ENCODE measurements around the gene PCARE.

The PCARE gene

DNA sequence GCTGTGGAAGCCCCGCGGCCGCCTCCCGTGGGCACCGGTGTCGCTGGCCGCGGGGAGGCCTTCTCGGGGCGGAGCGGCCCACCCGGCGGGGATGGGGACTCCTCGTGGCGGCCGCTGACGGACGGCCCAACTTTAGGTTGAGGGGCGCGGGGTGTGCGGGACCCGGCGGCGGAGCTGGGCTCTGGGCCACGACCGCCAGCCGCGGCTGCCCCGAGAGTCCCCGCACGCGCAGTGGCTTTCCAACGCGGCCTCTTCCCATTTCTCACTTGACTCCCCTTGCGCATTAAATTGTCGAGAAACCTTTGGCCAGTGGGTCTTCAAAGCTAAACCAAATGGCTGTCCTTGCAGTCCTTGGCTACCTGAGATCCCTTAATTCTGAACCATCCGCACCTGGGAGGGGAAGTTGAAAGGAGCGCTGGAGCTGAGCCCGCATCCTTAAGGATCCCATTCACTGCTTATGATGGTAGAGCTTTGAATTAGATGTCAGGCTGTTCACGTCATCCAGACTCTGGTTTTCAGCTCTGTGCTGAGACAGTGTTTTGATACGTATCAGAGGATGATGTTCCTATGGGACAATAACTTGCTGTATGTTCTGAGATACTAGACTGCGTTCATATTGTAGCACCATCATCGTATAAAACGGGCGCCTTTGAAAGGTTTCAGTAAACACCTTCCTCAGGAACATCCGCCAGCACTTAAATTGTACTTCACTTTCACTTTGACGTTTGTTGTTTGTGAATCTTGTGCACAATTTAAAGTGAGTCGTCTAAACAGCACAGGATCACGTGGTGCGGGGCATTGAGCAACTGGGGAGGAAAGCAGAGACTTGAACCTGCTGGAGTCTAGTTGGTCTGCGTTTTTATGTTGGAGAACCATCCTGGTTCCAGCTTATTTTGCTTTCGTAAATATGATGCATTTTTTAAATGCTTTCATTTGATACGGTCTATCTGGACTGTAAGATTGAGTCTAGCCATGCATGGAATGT lies 41.8 kb upstream of the PCARE start:
- H3K9me3 ChIP-seq (ENCODE audit: control insufficient read depth, insufficient read depth, low read depth, low read length), result no peaks in the 10 kb centered on the region
- ChIA-PET CTCF (interaction anchor here (0.7 to 1.1 kb wide), 5 partner anchors 9 to 679 kb away, joined by 3 to 5 read pairs (median 3); no protein-coding TSS in a partner anchor), POLR2A (interaction anchor here (0.6 to 1.0 kb wide), 3 partner anchors 9 to 221 kb away, joined by 3 to 4 read pairs (median 3); partner anchors contain the start of gene WDR43)
- peak overlapping the region; percentile 79 for H3K27ac ChIP-seq (ENCODE audit: extremely low read depth, low read depth, low read length)
- H3K4me3 ChIP-seq (ENCODE audit: low read depth, low read length), result peak overlapping the region; percentile 48
- no peaks in the 10 kb centered on the region for H3K36me3 ChIP-seq (ENCODE audit: control insufficient read depth in 2 of 2, insufficient read depth in 1 of 2, low read length in 2 of 2)
- peaks cover 15% of the 10 kb centered on the region for H3K4me1 ChIP-seq (ENCODE audit: control insufficient read depth, insufficient read depth, low read length)
- 0 out of 2 replicates have a peak, but pooled peaks have one; percentile 17 for TF ChIP-seq ZNF664 (tag by site-specific recombination; IDR thresholded peaks at IDR 0.05)
- TF ChIP-seq ZEB2 (tag by site-specific recombination; IDR thresholded peaks at IDR 0.05), result no peak
- TF ChIP-seq ZNF211 (tag by site-specific recombination; IDR thresholded peaks at IDR 0.05; ENCODE audit: low read depth), result no peak
- TF ChIP-seq ZNF629 (tag by site-specific recombination; IDR thresholded peaks at IDR 0.05), result peak; percentile 87
- TF ChIP-seq KLF9 (tag by site-specific recombination; IDR thresholded peaks at IDR 0.05; ENCODE audit: low read depth), result no peak
- TF ChIP-seq SP3 (tag by site-specific recombination; IDR thresholded peaks at IDR 0.05), result 0 out of 2 replicates have a peak, but pooled peaks have one; percentile 27
- TF ChIP-seq ZBTB21 (tag by site-specific recombination; IDR thresholded peaks at IDR 0.05), result peak; percentile 71
- peak; percentile 67; the same call in 1 of the 2 replicates for TF ChIP-seq PRDM1 (tag by site-specific recombination; IDR thresholded peaks at IDR 0.05)
- no peak for TF ChIP-seq ZNF138 (tag by site-specific recombination; IDR thresholded peaks at IDR 0.05; ENCODE audit: borderline replicate concordance)
- TF ChIP-seq SCRT2 (tag by site-specific recombination; IDR thresholded peaks at IDR 0.05), result 0 out of 2 replicates have a peak, but pooled peaks have one; percentile 33
- TF ChIP-seq ZFHX2 (tag by site-specific recombination; conservative IDR thresholded peaks at IDR 0.05), result no peak
- TF ChIP-seq KLF7 (tag by site-specific recombination; IDR thresholded peaks at IDR 0.05; ENCODE audit: borderline replicate concordance), result no peak
- TF ChIP-seq TRIM28 (IDR thresholded peaks at IDR 0.05; ENCODE audit: borderline replicate concordance, low read length), result peak; percentile 51; the same call in 1 of the 2 replicates
- peak; percentile 60 for TF ChIP-seq ZNF335 (tag by site-specific recombination; conservative IDR thresholded peaks at IDR 0.05)
- TF ChIP-seq, protein P1, sequence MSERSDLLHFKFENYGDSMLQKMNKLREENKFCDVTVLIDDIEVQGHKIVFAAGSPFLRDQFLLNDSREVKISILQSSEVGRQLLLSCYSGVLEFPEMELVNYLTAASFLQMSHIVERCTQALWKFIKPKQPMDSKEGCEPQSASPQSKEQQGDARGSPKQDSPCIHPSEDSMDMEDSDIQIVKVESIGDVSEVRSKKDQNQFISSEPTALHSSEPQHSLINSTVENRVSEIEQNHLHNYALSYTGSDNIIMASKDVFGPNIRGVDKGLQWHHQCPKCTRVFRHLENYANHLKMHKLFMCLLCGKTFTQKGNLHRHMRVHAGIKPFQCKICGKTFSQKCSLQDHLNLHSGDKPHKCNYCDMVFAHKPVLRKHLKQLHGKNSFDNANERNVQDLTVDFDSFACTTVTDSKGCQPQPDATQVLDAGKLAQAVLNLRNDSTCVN (tag by site-specific recombination; optimal IDR thresholded peaks at IDR 0.05), result peak; percentile 29
- TF ChIP-seq, protein P2, sequence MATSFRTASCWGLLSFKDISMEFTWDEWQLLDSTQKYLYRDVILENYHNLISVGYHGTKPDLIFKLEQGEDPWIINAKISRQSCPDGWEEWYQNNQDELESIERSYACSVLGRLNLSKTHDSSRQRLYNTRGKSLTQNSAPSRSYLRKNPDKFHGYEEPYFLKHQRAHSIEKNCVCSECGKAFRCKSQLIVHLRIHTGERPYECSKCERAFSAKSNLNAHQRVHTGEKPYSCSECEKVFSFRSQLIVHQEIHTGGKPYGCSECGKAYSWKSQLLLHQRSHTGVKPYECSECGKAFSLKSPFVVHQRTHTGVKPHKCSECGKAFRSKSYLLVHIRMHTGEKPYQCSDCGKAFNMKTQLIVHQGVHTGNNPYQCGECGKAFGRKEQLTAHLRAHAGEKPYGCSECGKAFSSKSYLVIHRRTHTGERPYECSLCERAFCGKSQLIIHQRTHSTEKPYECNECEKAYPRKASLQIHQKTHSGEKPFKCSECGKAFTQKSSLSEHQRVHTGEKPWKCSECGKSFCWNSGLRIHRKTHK (tag by site-specific recombination; IDR thresholded peaks at IDR 0.05), result no peak
- TF ChIP-seq ZNF10 (tag by site-specific recombination; IDR thresholded peaks at IDR 0.05), result peak; percentile 22; the same call in 1 of the 2 replicates
- TF ChIP-seq ZBTB17 (tag by site-specific recombination; IDR thresholded peaks at IDR 0.05), result peak; percentile 87
- TF ChIP-seq, protein P3, sequence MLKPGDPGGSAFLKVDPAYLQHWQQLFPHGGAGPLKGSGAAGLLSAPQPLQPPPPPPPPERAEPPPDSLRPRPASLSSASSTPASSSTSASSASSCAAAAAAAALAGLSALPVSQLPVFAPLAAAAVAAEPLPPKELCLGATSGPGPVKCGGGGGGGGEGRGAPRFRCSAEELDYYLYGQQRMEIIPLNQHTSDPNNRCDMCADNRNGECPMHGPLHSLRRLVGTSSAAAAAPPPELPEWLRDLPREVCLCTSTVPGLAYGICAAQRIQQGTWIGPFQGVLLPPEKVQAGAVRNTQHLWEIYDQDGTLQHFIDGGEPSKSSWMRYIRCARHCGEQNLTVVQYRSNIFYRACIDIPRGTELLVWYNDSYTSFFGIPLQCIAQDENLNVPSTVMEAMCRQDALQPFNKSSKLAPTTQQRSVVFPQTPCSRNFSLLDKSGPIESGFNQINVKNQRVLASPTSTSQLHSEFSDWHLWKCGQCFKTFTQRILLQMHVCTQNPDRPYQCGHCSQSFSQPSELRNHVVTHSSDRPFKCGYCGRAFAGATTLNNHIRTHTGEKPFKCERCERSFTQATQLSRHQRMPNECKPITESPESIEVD (tag by site-specific recombination; IDR thresholded peaks at IDR 0.05), result no peak
- TF ChIP-seq SP7 (tag by site-specific recombination; IDR thresholded peaks at IDR 0.05), result 0 out of 2 replicates have a peak, but pooled peaks have one; percentile 22
- TF ChIP-seq ZNF600 (tag by site-specific recombination; IDR thresholded peaks at IDR 0.05), result 0 out of 2 replicates have a peak, but pooled peaks have one; percentile 25
- TF ChIP-seq ZNF223 (tag by site-specific recombination; IDR thresholded peaks at IDR 0.05), result no peak
- TF ChIP-seq ZSCAN30 (tag by site-specific recombination; IDR thresholded peaks at IDR 0.05), result no peak
- peak; percentile 40; the same call in 1 of the 2 replicates for TF ChIP-seq ZNF366 (tag by site-specific recombination; conservative IDR thresholded peaks at IDR 0.05)
- TF ChIP-seq, protein P4, sequence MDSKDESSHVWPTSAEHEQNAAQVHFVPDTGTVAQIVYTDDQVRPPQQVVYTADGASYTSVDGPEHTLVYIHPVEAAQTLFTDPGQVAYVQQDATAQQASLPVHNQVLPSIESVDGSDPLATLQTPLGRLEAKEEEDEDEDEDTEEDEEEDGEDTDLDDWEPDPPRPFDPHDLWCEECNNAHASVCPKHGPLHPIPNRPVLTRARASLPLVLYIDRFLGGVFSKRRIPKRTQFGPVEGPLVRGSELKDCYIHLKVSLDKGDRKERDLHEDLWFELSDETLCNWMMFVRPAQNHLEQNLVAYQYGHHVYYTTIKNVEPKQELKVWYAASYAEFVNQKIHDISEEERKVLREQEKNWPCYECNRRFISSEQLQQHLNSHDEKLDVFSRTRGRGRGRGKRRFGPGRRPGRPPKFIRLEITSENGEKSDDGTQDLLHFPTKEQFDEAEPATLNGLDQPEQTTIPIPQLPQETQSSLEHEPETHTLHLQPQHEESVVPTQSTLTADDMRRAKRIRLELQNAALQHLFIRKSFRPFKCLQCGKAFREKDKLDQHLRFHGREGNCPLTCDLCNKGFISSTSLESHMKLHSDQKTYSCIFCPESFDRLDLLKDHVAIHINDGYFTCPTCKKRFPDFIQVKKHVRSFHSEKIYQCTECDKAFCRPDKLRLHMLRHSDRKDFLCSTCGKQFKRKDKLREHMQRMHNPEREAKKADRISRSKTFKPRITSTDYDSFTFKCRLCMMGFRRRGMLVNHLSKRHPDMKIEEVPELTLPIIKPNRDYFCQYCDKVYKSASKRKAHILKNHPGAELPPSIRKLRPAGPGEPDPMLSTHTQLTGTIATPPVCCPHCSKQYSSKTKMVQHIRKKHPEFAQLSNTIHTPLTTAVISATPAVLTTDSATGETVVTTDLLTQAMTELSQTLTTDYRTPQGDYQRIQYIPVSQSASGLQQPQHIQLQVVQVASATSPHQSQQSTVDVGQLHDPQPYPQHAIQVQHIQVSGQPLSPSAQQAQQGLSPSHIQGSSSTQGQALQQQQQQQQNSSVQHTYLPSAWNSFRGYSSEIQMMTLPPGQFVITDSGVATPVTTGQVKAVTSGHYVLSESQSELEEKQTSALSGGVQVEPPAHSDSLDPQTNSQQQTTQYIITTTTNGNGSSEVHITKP (tag by site-specific recombination; IDR thresholded peaks at IDR 0.05), result peak; percentile 75
- TF ChIP-seq, protein P5, sequence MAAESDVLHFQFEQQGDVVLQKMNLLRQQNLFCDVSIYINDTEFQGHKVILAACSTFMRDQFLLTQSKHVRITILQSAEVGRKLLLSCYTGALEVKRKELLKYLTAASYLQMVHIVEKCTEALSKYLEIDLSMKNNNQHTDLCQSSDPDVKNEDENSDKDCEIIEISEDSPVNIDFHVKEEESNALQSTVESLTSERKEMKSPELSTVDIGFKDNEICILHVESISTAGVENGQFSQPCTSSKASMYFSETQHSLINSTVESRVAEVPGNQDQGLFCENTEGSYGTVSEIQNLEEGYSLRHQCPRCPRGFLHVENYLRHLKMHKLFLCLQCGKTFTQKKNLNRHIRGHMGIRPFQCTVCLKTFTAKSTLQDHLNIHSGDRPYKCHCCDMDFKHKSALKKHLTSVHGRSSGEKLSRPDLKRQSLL (tag by site-specific recombination; IDR thresholded peaks at IDR 0.05), result peak; percentile 80

All from HEK293 (cell line).